ENCODE data around the gene ADAMTS19.

ADAMTS19 gene

GRCh38 chr5:129616517-129616916 is 156.4 kb downstream of the ADAMTS19 start:
- Histone ChIP-seq H3K4me2 (ENCODE audit: insufficient read depth, low read length, poor library complexity, severe bottlenecking) (no peak overlapping the region), H3K18ac (ENCODE audit: low read length) (no peak overlapping the region), H3K79me1 (ENCODE audit: low read depth, low read length) (no peaks in the 10 kb centered on the region), H3K27ac (replicated peaks; ENCODE audit: low read length) (no peak overlapping the region), H3K4ac (ENCODE audit: low read length) (no peak overlapping the region), H3K9me3 (replicated peaks in 1 of 2; ENCODE audit: control insufficient read depth in 2 of 2, insufficient read depth in 1 of 2, low read depth in 1 of 2, low read length in 2 of 2) (no peaks in the 10 kb centered on the region), H4K8ac (ENCODE audit: low read depth, low read length) (no peak overlapping the region), H2BK15ac (ENCODE audit: low read length) (no peak overlapping the region), H3K4me1 (ENCODE audit: control insufficient read depth in 2 of 2, insufficient read depth in 1 of 2, low read depth in 1 of 2, low read length in 2 of 2) (no peaks in the 10 kb centered on the region), H3K36me3 (replicated peaks in 1 of 2; ENCODE audit: control insufficient read depth in 2 of 2, insufficient read depth in 2 of 2, low read length in 2 of 2) (no peaks in the 10 kb centered on the region), H3K4me3 (ENCODE audit: low read length in 2 of 2) (no peak overlapping the region), H3K27me3 (ENCODE audit: control insufficient read depth in 3 of 3, insufficient read depth in 3 of 3, low read depth in 1 of 3, low read length in 3 of 3) (no peaks in the 10 kb centered on the region), H2BK12ac (ENCODE audit: low read length) (no peak overlapping the region), H3K23ac (ENCODE audit: low read depth, low read length, poor library complexity) (no peak overlapping the region), H2AK5ac (ENCODE audit: low read depth, low read length) (no peak overlapping the region), H2AFZ (ENCODE audit: low read length) (no peak overlapping the region), H3K9ac (ENCODE audit: low read depth, low read length, poor library complexity) (no peak overlapping the region), H4K91ac (ENCODE audit: low read depth, low read length, poor library complexity) (no peak overlapping the region), H3K14ac (ENCODE audit: low read length) (no peak overlapping the region), H2BK5ac (ENCODE audit: low read length) (no peak overlapping the region), H2BK120ac (ENCODE audit: low read depth, low read length) (no peak overlapping the region)
- no CpG with 5 or more reads among the region's 1 CpG for WGBS, 2 donors (ENCODE audit: extremely low coverage in 2 of 2, insufficient read length in 2 of 2, insufficient replicate concordance in 1 of 2)
- DNase-seq (ENCODE audit: low spot score), result no peak

DNA sequence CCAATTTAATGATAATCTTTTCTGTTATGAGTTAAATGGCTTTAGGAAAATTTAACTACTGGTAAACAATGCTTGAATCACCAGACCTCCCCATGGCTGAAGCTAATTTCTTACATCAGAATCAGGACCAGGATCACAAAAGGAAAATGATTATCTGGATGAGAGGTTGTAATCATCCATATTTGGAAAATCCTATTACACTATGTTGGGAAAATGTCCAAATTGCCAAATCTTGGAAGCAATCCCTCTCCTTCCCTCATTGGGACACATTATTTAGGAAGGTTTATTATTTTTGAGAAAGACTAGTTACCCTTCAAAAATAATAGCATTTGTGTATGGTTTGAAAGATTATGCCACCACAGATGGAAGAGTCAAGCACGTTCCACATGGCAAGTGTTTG is 157.1 kb downstream of the ADAMTS19 start:
- no peak overlapping the region for H3K4me2 ChIP-seq (ENCODE audit: insufficient read depth, low read length, poor library complexity, severe bottlenecking)
- DNase-seq (ENCODE audit: low spot score), result no peak
- no peak overlapping the region for H3K9ac ChIP-seq (ENCODE audit: low read depth, low read length, poor library complexity)
- no peak overlapping the region for H2BK15ac ChIP-seq (ENCODE audit: low read length)
- no peaks in the 10 kb centered on the region for H3K9me3 ChIP-seq (replicated peaks in 1 of 2; ENCODE audit: control insufficient read depth in 2 of 2, insufficient read depth in 1 of 2, low read depth in 1 of 2, low read length in 2 of 2)
- no peak overlapping the region for H3K4me3 ChIP-seq (ENCODE audit: low read length in 2 of 2)
- H4K8ac ChIP-seq (ENCODE audit: low read depth, low read length), result no peak overlapping the region
- no peak overlapping the region for H2BK12ac ChIP-seq (ENCODE audit: low read length)
- no peak overlapping the region for H4K91ac ChIP-seq (ENCODE audit: low read depth, low read length, poor library complexity)
- H3K4ac ChIP-seq (ENCODE audit: low read length), result no peak overlapping the region
- no peaks in the 10 kb centered on the region for H3K27me3 ChIP-seq (ENCODE audit: control insufficient read depth in 3 of 3, insufficient read depth in 3 of 3, low read depth in 1 of 3, low read length in 3 of 3)
- H3K14ac ChIP-seq (ENCODE audit: low read length), result no peak overlapping the region
- H3K4me1 ChIP-seq (ENCODE audit: control insufficient read depth in 2 of 2, insufficient read depth in 1 of 2, low read depth in 1 of 2, low read length in 2 of 2), result no peaks in the 10 kb centered on the region
- H2AFZ ChIP-seq (ENCODE audit: low read length), result no peak overlapping the region
- no peaks in the 10 kb centered on the region for H3K36me3 ChIP-seq (replicated peaks in 1 of 2; ENCODE audit: control insufficient read depth in 2 of 2, insufficient read depth in 2 of 2, low read length in 2 of 2)
- no peak overlapping the region for H3K23ac ChIP-seq (ENCODE audit: low read depth, low read length, poor library complexity)
- H3K79me1 ChIP-seq (ENCODE audit: low read depth, low read length), result no peaks in the 10 kb centered on the region
- H2BK120ac ChIP-seq (ENCODE audit: low read depth, low read length), result no peak overlapping the region
- no peak overlapping the region for H3K18ac ChIP-seq (ENCODE audit: low read length)
- WGBS, 2 donors (ENCODE audit: extremely low coverage in 2 of 2, insufficient read length in 2 of 2, insufficient replicate concordance in 1 of 2), result no CpG with 5 or more reads among the region's 1 CpG
- no peak overlapping the region for H2AK5ac ChIP-seq (ENCODE audit: low read depth, low read length)
- H3K27ac ChIP-seq (replicated peaks; ENCODE audit: low read length), result no peak overlapping the region
- H2BK5ac ChIP-seq (ENCODE audit: low read length), result no peak overlapping the region

DNA sequence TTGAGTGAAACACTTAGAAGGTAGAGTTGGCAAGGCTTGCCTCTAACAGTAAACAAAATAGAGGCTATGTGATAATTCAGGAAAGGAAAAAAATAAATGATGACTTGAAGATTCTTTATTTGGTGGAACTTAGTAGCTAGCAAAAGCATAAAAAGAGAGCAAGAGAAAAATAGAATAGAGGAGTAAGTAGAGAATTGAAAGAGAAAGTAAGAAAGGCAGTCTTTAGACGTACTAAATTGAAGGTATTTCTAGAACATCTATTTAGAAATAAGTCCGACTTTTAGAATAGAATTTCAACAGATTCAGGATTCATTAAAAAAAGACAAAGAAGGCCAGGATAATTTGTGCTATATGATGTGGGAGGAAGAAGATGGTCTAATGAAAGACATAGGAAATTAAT is 159.7 kb downstream of the ADAMTS19 start:
- no peak overlapping the region for H2BK120ac ChIP-seq (ENCODE audit: low read depth, low read length)
- no peaks in the 10 kb centered on the region for H3K27me3 ChIP-seq (ENCODE audit: control insufficient read depth in 3 of 3, insufficient read depth in 3 of 3, low read depth in 1 of 3, low read length in 3 of 3)
- no peak overlapping the region for H3K27ac ChIP-seq (replicated peaks; ENCODE audit: low read length)
- H2AFZ ChIP-seq (ENCODE audit: low read length), result no peak overlapping the region
- no peak overlapping the region for H3K4me2 ChIP-seq (ENCODE audit: insufficient read depth, low read length, poor library complexity, severe bottlenecking)
- WGBS, 2 donors (ENCODE audit: extremely low coverage in 2 of 2, insufficient read length in 2 of 2, insufficient replicate concordance in 1 of 2), result no CpG with 5 or more reads among the region's 2 CpGs
- no peak overlapping the region for H3K9ac ChIP-seq (ENCODE audit: low read depth, low read length, poor library complexity)
- H2BK15ac ChIP-seq (ENCODE audit: low read length), result no peak overlapping the region
- no peak overlapping the region for H4K91ac ChIP-seq (ENCODE audit: low read depth, low read length, poor library complexity)
- H2AK5ac ChIP-seq (ENCODE audit: low read depth, low read length), result no peak overlapping the region
- H2BK5ac ChIP-seq (ENCODE audit: low read length), result no peak overlapping the region
- no peak for DNase-seq (ENCODE audit: low spot score)
- H3K4ac ChIP-seq (ENCODE audit: low read length), result no peak overlapping the region
- H3K14ac ChIP-seq (ENCODE audit: low read length), result no peak overlapping the region
- H3K18ac ChIP-seq (ENCODE audit: low read length), result no peak overlapping the region
- no peaks in the 10 kb centered on the region for H3K9me3 ChIP-seq (replicated peaks in 1 of 2; ENCODE audit: control insufficient read depth in 2 of 2, insufficient read depth in 1 of 2, low read depth in 1 of 2, low read length in 2 of 2)
- H3K23ac ChIP-seq (ENCODE audit: low read depth, low read length, poor library complexity), result no peak overlapping the region
- no peaks in the 10 kb centered on the region for H3K36me3 ChIP-seq (replicated peaks in 1 of 2; ENCODE audit: control insufficient read depth in 2 of 2, insufficient read depth in 2 of 2, low read length in 2 of 2)
- H3K79me1 ChIP-seq (ENCODE audit: low read depth, low read length), result no peaks in the 10 kb centered on the region
- no peak overlapping the region for H4K8ac ChIP-seq (ENCODE audit: low read depth, low read length)
- no peak overlapping the region for H2BK12ac ChIP-seq (ENCODE audit: low read length)
- H3K4me3 ChIP-seq (ENCODE audit: low read length in 2 of 2), result no peak overlapping the region
- no peaks in the 10 kb centered on the region for H3K4me1 ChIP-seq (ENCODE audit: control insufficient read depth in 2 of 2, insufficient read depth in 1 of 2, low read depth in 1 of 2, low read length in 2 of 2)

DNA sequence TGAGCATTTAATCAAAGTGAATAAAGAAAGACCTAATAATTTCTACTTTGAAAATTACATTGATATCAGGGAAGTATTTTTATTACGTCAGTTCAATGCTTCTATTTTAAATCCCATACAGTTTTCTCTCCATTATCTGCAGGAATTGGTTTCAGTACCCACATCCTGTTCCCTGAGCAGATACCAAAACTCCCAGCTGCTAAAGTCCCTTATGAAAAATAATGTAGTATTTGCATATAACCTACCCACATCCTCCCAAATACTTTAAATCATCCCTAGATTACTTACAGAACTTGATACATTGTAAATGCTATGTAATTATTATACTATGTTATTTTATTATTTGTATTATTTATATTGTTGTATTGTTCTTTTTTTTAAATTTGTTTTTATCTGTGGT is 162.4 kb downstream of the ADAMTS19 start:
- no peaks in the 10 kb centered on the region for H3K9me3 ChIP-seq (replicated peaks in 1 of 2; ENCODE audit: control insufficient read depth in 2 of 2, insufficient read depth in 1 of 2, low read depth in 1 of 2, low read length in 2 of 2)
- no peaks in the 10 kb centered on the region for H3K27me3 ChIP-seq (ENCODE audit: control insufficient read depth in 3 of 3, insufficient read depth in 3 of 3, low read depth in 1 of 3, low read length in 3 of 3)
- no CpG with 5 or more reads among the region's 1 CpG for WGBS, 2 donors (ENCODE audit: extremely low coverage in 2 of 2, insufficient read length in 2 of 2, insufficient replicate concordance in 1 of 2)
- no peaks in the 10 kb centered on the region for H3K36me3 ChIP-seq (replicated peaks in 1 of 2; ENCODE audit: control insufficient read depth in 2 of 2, insufficient read depth in 2 of 2, low read length in 2 of 2)
- no peak overlapping the region for H2AK5ac ChIP-seq (ENCODE audit: low read depth, low read length)
- H3K4me3 ChIP-seq (ENCODE audit: low read length in 2 of 2), result no peak overlapping the region
- H3K79me1 ChIP-seq (ENCODE audit: low read depth, low read length), result no peaks in the 10 kb centered on the region
- no peaks in the 10 kb centered on the region for H3K4me1 ChIP-seq (ENCODE audit: control insufficient read depth in 2 of 2, insufficient read depth in 1 of 2, low read depth in 1 of 2, low read length in 2 of 2)
- no peak overlapping the region for H4K8ac ChIP-seq (ENCODE audit: low read depth, low read length)
- H2BK120ac ChIP-seq (ENCODE audit: low read depth, low read length), result no peak overlapping the region
- no peak overlapping the region for H4K91ac ChIP-seq (ENCODE audit: low read depth, low read length, poor library complexity)
- H3K4me2 ChIP-seq (ENCODE audit: insufficient read depth, low read length, poor library complexity, severe bottlenecking), result no peak overlapping the region
- no peak overlapping the region for H3K18ac ChIP-seq (ENCODE audit: low read length)
- no peak overlapping the region for H2BK15ac ChIP-seq (ENCODE audit: low read length)
- no peak for DNase-seq (ENCODE audit: low spot score)
- no peak overlapping the region for H2BK5ac ChIP-seq (ENCODE audit: low read length)
- H3K9ac ChIP-seq (ENCODE audit: low read depth, low read length, poor library complexity), result no peak overlapping the region
- H3K14ac ChIP-seq (ENCODE audit: low read length), result no peak overlapping the region
- H2BK12ac ChIP-seq (ENCODE audit: low read length), result no peak overlapping the region
- no peak overlapping the region for H3K4ac ChIP-seq (ENCODE audit: low read length)
- H3K23ac ChIP-seq (ENCODE audit: low read depth, low read length, poor library complexity), result no peak overlapping the region
- H2AFZ ChIP-seq (ENCODE audit: low read length), result no peak overlapping the region
- no peak overlapping the region for H3K27ac ChIP-seq (replicated peaks; ENCODE audit: low read length)
